GM10248 (cell line): ENCODE data around the gene EGLN3.

ENCODE experiments used
- CTCF ChIA-PET: fragments of 300-600 bp; sonication (Branson Sonifier 250); formaldehyde crosslinking; extraction: SDS; loops from one replicate; lab custom pipeline; 2021; ENCODE audit warnings: antibody characterized with exemption; lab: Yijun Ruan, JAX
- POLR2A ChIA-PET: fragments of 350-650 bp; sonication (Branson Sonifier 250); formaldehyde crosslinking; extraction: SDS; loops from one replicate; lab custom pipeline; 2020; ENCODE audit warnings: antibody characterized with exemption; lab: Yijun Ruan, JAX
- DNase-seq: peaks from one replicate; pipeline ENCODE4 v3.0.0; 2012; ENCODE audit errors: extremely low spot score
- CTCF ChIP-seq: IDR thresholded peaks from 2 replicates; pipeline ENCODE4 v1.5.1; 2012; ENCODE audit warnings: mild to moderate bottlenecking, low read depth; ENCODE audit errors: extremely low read depth, missing control alignments, control extremely low read depth

The EGLN3 gene

GRCh38 chr14:33940561-33941011 is 10.3 kb downstream of the EGLN3 start:
- POLR2A ChIA-PET = no interaction called here
- CTCF ChIA-PET = interaction anchor here (1.3 kb wide), 1 partner anchor 18 kb away, joined by 3 read pairs; no protein-coding TSS in a partner anchor
- DNase-seq = no peak
- no peak for TF ChIP-seq CTCF

GRCh38 chr14:33938131-33938949 is 12.5 kb downstream of the EGLN3 start:
- TF ChIP-seq CTCF = no peak
- CTCF ChIA-PET = no interaction called here
- no peak for DNase-seq
- POLR2A ChIA-PET = no interaction called here

GRCh38 chr14:33936391-33936790 is 14.5 kb downstream of the EGLN3 start:
- POLR2A ChIA-PET = no interaction called here
- CTCF ChIA-PET = interaction anchor here (1.9 to 2.4 kb wide), 2 partner anchors 11 to 14 kb away, joined by 5 to 6 read pairs; no protein-coding TSS in a partner anchor
- DNase-seq = no peak
- no peak for TF ChIP-seq CTCF

GRCh38 chr14:33934938-33935337 is 15.9 kb downstream of the EGLN3 start:
- no peak for DNase-seq
- ChIA-PET CTCF (interaction anchor here (0.8 to 2.4 kb wide), 3 partner anchors 12 to 95 kb away, joined by 3 to 6 read pairs (median 5); no protein-coding TSS in a partner anchor), POLR2A (no interaction called here)
- TF ChIP-seq CTCF = no peak

GRCh38 chr14:33934043-33934750 is 16.7 kb downstream of the EGLN3 start:
- TF ChIP-seq CTCF = no peak
- POLR2A ChIA-PET = no interaction called here
- no peak for DNase-seq
- CTCF ChIA-PET = interaction anchor here (0.8 to 2.4 kb wide), 3 partner anchors 13 to 94 kb away, joined by 3 to 6 read pairs (median 5); no protein-coding TSS in a partner anchor

GRCh38 chr14:33933386-33933933 is 17.4 kb downstream of the EGLN3 start:
- CTCF ChIA-PET = no interaction called here
- POLR2A ChIA-PET = no interaction called here
- no peak for DNase-seq
- no peak for TF ChIP-seq CTCF
